EH (cell line): ENCODE results near the gene DPCD.

Experiments used
- DNase-seq: peaks from one replicate; pipeline ENCODE4 v3.0.0-alpha.2; 2015; ENCODE audit warnings: low read depth

Gene DPCD

DNA sequence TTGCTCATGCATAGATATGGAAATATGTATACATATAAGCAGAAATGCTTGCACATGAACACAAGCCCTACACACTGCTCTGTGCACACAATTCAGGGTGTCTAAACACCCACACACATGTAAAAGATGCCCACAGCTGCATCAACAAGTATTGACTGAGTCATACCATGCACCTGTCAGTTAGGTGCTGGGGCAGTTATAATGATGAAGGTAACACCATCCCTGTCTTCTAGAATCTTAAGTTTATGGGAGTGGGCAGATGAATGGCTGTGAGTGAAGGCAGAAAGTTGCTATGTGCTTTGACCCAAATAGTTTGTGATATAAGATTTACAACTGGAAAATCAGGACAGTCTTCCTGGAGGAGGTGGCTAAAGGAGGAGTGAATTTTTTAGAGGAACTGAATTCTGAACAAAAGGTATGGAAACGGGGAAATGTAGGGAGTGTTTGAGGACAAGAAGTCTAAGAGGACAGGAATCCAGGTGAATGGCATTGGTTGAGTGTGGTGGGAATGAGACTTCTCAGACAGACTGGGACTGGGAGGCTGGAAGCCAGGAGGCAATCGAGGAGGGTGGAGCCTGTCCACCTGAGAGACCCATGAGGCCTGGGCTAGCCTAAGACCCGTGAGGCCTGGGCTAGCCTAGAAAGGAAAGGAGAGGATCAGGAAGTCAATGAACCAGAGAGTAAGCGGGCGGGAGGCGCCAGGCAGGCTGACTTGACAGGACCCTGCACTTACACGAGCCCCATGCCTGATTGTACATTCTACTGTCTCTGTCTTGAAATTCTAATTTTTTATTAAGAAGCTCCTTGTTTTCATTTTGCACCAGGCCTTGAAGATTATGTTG, 20.7 kb upstream of the DPCD start:
- DNase-seq = no peak

DNA sequence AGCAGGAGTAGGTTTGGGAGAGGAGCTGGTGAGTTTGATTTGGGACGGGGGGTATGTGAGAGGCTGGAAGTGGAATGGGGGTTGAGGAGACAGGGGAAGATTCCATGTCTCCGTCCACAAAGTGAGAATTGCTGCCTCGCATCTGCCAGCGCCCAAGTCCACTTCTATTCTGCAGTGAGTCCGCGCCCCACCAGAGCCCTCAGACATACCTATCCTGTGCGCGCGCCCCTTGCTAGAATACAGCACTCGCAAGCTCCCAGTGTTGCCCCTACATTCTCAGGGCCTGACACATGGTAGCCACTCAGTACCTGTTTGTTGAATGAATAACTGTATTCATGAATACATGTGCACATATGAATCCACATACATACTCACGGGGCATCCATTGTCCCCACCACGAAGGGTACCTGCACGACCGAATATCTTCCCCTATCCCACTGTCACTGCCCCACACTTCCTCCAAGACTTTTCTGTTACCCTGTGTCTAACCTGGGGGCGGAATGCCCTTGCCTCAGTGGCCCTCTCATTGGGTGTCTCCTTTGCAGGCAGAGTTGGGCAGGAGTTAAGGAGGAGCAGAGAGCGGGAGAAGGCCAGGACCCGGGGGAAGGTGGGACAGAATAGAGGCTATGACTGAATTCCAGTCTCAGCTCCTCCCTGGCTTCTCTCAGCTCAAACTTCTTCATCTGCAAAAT, 19.9 kb upstream of the DPCD start:
- no peak for DNase-seq

DNA sequence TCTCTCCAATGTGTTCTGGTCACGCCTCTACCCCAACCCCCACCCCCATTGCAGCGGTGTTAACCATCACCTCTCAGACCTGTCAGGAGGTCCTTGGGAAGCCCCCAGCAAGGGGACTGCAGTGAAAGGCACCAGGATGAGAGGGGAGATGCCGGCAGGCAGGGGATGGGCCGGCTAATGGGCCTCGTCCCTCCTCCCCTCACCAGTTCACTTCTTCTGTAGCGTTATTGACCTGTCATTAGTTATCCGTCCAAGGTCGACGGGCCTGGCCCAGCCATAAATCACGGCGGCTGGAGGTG, 18.8 kb upstream of the DPCD start:
- no peak for DNase-seq

DNA sequence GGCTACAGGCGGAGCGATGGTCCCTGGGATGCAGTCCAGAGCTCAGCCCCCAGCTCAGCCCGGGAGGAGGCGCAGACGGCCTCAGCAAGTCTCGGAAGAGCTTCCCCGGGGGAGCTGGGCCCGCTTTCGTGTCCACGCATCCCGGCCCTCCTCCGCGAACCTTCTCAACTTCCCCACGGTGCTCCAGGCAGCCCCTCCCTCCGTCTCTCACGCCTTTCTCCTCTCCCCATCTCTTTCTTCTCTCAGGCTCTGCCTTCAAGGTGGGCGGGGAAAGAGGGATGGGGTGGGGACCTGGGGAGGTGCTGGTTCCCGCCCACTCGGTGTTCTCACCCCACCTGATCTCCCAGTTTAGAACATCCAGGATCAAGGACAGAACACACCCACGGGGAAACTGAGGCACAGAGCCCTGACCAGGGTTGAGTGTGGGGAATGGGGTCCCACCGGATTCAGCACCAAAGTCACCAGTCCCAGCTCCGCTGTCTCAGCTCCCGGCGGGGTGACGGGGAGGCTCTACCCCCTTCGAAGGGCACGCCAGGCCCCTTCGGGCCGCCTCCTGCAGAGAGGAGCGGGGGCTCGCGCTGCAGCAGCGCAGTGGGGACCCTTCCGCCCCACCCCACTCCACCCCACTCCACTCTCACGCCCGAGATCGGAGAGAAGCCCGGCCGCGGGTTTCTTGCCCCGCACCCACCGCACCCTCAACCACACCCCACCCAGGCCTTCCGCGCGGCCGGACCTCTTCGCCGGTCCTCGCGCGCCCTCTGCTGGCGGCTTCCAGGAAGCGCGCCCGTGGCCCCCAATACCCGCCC, 18.3 kb upstream of the DPCD start:
- DNase-seq = peak; percentile 73

DNA sequence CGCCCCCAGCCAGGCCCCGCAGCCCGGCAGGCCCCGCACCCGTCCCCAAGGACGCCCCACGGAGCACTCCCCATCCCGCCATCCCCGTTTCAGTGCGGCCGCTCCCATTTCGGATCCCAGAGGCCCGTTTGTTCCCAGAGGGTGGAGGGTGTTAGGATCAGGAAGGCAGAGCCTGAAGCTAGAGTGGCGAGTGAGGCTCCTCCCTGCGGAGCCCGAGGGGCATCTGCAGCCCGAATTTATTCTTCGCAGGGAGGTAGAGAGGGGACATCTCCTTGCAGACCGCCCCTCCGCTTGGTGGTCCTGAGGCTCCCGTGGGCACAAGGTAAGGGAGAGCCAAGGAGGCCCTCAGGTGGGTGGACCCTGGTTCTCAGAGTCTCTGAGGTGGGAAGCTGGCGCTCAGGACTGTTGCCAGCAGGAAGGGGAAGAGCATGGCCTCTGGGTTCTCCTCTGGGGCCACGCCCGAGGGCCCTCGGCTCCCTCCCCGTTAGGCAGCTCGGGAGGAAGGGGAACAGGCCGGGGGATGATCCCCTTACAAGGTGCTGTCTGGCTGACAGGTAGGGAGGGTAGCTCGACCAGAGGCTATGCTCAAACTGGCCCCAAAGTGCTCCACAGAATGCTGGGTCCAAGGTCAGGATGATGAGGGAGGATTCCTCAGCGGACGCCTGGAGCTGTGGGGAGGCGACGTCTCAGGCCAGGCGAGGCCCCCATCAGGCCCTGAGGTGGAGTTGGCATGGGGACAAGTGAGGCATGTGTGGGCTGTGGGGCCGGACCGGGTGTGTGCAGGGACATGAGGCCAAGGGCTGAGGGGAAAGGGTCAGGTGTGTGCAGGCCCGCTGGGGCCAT, 17.5 kb upstream of the DPCD start:
- DNase-seq = no peak

DNA sequence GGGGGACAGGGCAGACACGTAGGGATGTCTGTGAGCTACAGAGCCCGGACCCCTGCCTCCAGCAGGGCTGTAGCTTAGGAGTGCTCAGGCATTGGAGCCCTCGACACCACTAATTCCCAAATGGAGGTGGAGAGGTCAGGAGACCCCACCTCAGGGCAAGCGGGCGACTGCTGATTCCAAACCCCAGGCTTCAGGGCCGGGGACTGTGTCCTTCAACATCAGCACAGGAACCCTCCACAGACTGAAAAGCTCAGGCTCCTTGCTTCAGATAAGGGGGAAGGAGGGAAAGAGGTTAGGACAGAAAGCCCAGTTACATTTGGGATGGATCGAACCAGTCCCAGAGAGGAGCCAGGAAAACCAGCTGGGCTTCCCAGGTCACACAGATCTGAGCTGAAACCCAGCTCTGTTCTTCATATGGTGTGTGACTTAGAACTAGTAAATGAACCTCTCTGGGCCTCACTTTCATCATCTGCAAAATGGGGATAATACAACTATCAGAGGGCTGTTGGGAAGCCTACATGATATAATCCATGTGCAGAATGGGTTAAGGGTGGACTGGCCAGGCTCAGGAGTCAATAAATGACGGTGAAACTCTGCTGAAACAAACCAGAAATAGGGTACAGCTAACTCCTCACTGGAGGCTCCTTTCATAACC, 16.7 kb upstream of the DPCD start:
- DNase-seq = no peak

DNA sequence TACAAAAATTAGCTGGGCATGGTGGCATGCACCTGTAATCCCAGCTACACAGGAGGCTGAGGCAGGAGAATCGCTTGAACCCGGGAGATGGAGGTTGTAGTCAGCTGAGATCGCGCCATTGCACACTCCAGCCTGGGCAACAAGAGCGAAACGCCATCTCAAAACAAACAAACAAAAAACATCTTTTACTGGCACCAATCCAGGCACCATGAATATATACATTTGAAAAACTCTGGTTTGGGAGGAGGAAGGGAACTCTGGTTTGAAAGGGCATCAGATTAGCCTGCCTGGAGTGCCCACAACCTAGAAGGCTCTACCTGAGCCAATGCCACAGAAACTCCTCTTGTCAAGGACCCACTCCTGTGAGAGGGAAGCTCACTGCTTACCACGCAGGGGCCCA, 16.0 kb upstream of the DPCD start:
- DNase-seq = no peak

DNA sequence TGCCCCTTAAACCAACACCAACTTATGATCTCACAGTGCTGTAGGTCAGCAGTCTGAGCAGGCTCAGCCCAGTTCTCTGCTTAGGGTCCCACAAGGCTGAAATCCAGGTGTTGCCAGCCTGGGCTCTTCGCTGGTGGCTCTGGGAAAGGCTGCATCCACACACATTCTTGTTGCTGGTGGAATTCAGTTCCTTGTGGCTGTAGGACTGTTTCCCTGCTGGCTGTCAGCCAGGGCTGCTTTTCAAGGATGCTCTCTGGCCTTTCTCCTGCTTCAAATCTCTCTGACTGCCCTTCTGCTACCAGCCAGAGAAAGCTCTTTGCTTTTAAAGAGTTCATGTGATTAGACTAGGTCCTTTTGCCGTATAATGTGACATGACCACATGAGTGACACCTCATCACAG, 15.3 kb upstream of the DPCD start:
- no peak for DNase-seq

DNA sequence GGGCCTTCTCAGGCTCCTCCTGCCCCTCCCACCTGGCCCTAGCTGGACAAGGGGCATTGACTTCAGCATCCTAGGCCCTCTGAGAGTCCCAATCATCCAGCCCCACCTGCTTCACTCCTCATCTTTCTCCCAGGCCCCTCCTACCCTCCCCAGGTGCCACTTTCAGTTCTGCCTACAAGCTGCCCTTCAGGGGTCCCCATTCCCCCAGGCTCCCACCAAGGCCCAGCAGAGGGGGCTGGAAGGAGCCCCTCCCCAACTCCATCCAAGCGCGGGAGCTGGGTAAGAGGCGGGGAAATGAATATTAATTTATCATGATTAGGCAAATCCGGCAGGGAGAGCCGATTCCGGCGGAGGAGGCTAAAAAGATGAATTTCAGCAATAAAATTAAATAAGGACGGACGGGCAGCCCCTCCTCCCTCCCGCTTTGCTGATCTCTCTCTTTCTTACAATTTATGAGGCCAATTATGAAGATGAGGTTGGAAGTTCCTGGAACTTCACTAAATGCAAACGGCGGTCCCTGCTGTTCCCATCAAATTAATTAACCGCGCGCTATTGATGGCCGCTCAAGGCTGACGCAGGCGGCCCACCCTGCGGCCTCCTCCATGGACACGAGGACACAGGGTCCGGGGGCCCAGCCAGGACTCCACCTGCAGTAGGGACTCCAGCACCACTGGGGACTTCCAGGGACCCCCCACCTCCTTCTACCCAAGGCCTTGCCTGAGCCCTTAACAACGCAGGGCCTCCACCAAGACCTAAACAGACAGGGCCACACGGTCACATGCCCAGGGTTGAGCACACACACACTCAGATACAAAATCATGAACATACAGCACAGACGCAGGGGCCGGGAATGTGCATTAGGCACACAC, 14.0 kb upstream of the DPCD start:
- DNase-seq = no peak

DNA sequence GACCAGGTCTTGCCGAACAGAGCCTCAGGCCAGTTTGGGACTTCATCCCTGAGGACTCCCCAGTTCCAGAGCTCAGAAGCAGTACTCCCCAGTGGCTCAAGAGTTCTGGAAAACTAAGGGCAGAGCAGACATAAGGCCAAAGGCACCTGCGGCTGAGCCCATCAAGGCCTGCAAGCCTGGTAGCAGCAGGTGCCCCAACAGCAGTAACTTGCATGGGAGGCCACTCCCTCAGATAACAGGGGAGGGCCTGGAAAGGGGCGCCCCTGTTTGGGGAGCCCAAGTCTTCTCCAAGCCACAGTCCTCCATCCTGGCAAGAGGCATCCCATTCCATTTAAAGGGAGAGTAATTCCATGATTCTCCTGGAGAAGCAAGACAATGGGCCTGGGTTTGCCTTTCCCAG, 13.0 kb upstream of the DPCD start:
- no peak for DNase-seq

DNA sequence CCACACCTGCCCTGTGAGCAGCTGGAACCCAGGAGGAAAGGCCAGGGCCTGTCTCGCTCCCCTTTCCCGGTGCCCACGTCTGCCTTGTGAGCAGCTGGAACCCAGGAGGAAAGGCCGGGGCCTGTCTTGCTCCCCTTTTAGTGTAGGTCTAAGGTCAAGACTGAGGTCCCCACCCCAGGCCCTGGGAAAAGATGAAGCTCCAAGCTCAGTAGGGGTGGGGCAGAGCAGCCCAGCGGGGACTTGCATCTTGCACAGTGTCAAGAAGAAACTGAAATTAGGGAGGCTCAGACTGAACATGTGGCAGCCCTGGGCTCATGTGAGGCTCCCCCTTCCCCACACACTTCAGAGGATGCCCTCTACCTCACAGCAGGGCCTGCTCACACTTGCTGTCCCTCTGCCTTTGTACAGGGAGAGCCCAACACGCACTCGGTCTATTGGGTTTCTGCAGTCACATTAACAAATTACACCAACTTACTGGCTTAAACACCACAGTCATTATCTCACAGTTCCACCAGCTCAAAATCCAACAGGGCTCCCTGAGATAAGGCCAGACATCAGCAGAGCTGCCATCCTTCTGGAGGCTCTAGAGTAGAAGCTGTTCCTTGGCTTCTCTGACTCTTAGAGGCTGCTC, 12.4 kb upstream of the DPCD start:
- DNase-seq = no peak

DNA sequence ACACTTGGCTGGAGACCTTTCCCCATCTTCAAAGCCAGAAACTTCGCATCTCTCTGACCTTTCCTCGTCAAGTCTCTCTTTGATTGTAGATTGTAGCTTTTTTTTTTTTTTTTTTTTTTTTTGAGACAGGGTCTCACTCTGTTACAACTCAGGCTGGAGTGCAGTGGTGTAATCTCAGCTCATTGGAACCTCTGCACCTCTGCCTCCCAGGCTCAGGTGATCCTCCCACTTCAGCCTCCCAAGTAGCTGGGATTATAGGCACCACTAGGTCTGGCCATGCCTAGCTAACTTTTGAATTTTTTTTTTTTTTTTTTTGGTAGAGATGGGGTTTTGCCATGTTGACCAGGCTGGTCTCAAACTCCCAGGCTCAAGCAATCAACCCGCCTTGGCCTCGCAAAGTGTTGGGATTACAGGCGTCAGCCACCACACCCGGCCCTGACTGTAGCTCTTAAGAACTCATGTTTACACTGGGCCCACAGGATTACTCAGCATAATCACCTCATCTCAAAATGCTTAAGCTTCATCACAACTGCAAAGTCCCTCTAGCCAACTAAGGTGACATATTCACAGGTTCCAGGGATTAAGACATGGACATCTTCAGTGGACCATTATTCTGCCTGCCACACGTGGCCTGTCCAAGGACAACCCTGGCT, 11.8 kb upstream of the DPCD start:
- peak; percentile 37 for DNase-seq

DNA sequence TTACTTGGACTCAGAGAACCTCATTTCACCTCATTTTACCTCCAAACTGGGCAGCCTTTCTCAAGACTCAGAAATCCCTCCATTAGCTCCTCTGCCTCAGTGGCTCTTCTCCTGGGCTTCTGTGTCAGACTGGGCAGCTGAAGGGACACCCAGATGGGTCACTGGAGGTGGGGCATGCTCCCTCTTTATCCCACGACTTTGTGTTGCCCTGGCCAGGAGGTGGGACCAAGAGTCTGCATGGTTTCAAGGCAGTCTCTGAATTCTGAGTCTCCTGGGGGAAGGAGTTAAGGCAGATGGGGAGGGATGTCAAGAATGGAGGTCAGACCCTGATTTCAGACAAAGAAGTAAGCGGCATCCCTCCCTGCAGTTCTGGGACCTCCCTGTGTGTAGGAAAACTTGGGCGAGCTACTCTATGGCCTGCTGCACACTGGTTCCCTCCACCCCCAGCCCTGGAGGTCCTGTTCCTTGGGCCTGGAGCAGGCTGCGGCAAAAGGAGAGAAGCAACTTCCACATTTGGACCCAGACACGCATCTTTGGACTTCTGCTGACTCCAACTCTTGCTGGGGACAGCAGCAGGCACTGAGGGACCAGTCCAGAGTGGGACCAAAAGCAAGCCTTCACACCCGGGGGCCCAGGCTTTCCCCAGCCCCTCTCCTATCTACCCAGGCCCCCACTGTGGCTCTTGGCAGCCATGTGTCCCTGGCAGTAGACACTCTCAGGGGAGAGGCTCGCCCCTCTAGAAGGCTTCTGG, 10.8 kb upstream of the DPCD start:
- no peak for DNase-seq

DNA sequence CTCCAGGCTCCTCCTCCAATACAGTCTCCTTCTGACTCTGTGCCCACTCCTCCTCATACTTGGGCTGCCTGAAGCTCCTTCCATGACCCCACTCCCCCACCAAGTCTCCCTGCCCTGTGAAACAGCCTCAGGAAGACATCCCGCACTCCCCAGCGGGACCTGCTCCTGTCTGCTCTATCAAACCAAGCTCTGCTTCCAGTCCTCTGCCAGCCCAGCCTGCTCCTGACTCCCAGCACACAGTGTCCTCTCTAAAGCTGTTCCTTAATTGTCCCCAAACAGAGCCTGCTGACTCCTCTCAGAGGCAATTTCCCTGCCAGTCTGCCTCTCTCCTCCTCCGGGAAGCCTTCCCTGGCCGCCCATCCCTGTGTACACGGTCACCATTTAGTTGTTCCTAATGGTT, 9.9 kb upstream of the DPCD start:
- DNase-seq = no peak

DNA sequence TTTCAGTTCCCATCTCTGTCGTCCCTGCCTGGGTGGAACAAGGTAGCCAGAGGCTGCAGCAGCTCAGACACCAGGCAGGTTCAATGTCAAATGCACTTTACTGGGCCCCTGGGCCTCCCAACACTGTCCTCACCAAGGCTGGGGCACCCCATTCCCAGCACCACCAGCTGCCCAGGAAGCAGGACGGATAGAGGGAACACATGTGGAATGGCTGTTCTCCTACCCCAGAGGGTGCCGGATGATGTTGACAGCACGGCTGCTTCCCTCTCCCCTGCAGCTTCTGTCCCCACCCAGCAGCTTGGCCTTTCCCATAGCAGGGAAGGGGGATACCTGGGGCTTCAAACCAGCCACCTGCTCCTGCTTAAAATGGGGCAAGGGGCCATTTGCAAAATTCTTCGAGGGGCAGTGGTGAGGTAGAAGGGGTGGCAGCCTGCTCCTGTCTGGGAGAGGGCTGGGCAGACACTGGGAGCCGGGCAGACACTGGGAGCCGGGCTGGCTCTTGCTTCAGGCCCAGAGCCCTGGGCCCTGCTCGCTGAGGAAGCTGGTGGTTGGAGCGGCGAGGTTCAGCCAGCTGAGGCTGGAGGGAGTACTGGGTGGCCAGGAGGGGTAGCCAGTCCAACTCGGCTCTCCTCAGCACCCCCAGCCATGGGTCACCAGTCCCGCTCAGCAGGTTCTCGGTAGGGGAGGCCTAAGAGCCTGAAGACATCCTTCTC, 9.2 kb upstream of the DPCD start:
- no peak for DNase-seq

DNA sequence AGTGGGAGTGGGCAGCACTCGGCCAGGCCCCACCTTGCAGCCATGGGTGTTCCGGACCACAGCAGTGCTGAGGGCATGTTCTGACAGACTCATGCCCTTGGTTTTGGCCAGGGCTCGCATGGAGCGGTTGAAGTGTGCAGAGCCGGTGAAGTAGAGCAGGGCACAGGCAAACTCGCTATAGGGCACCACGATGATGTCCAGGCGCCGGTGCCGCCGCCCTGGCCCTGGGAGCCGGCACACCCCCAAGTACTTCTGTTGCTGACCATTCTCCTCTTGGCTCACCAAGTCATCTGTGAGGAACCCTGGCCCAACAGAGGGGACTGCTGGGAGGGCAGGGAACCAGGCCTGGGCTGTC, 8.6 kb upstream of the DPCD start:
- DNase-seq = no peak

DNA sequence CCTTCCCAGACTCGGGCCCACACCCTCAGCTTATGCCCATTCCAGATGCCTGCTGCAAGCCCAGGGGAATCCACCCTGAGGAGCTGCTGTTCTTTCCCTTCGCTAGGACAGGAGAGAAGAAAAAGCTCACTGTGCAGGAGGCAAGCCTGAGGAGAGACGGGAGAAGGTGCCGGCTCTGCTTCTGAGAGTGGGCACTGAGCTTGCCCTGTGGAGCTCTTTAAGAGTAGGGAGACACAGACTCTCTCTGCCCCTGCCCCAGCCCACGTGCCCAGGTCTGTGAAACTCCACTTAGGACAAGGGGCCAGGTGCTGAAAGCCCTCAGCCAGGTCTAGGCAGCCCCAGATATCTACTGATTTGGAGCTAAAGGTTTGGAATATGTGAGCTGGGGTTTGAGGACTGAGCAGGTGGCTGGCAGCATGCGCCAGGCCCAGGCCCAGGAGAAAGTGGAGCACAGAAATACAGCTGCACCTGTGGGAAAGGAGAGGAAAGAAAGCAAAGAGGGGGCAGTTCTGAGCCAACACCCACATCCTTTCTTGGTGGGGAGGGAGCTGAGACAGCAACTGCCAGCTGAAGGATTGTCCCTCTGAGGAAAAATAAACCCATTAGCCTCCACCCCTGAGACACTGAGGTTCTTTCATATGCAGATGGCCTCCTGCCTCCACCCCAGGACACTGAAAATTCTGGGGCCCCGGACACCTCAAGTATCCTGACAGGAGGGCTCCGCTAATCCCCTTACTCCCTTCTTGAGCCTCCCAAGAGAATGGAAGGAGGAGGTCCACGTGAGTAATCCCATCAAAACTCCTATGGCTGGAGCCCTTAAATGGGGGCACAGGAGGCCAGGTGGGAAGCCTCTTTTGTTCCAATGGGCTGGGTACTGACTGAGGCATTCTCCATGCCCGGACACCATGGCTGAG, 7.4 kb upstream of the DPCD start:
- DNase-seq = no peak
